GM12892 (cell line): ENCODE data around the gene SYNGR3.

ENCODE experiments used
- POLR2A ChIP-seq: IDR thresholded peaks from 2 replicates; pipeline ENCODE4 v1.6.1; 2011; ENCODE audit warnings: low read depth, low read length, control low read depth
- TAF1 ChIP-seq: IDR thresholded peaks from 2 replicates; pipeline ENCODE4 v1.6.1; 2011; ENCODE audit warnings: low read depth, mild to moderate bottlenecking, control low read depth, low read length, borderline replicate concordance

DNA sequence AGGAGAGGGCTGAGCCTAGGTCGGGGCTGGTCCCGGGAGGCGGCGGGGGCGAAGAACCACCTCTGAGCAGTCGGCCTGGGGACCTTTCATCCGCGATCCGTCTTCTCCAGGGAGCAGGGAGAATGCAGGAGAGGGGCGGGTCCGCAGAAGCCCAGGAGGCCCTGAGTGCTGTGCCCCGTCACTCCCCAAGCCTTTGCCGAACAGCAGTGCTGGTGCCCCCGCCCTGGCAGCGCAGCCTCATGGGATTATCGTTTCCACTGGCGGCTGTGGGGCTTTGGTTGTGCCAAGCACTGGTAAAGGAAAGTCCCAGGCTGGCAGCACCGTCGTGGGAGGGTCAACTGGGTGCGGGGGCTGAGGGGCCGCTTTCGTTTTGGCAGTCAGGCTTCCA, 17.3 kb upstream of the SYNGR3 start:
- no peak for TF ChIP-seq POLR2A
- TF ChIP-seq TAF1 = no peak
